Panc1 (cell line): ENCODE measurements around the gene FRMD8. TPM values are rescaled to one million over a fixed set of nuclear protein-coding genes. Genes with fewer than 3 reads are reported as not detected.
A peak's percentile ranks its signal among the peaks of the same experiment; 100 is the strongest.

Source experiments
- ATAC-seq: fragments of 200-7000 bp; cut with Tn5 transposase; 2 replicates; pipeline ENCODE4 v1.9.1; 2020; ENCODE audit warnings: mild to moderate bottlenecking, moderate library complexity
- BruUV-seq: library from RNA; stranded (reverse); fragments of 400-500 nt; replicated peaks from 2 replicates; lab custom pipeline; 2021; lab: Mats Ljungman, UMichigan
- CTCF ChIA-PET: fragments of 300-600 bp; sonication (Branson Sonifier 250); formaldehyde crosslinking; loops from one replicate; lab custom pipeline; 2022; ENCODE audit warnings: antibody characterized with exemption; lab: Charles Lee
- POLR2A ChIA-PET: fragments of 300-600 bp; sonication (Branson Sonifier 250); formaldehyde crosslinking; loops from one replicate; lab custom pipeline; 2022; ENCODE audit warnings: antibody characterized with exemption; lab: Charles Lee
- DNase-seq: peaks from one replicate; pipeline ENCODE4 v3.0.0-alpha.2; 2010; ENCODE audit warnings: low read depth, low spot score
- H3K27ac ChIP-seq: 2 replicates; pipeline ENCODE4 v1.5.1; 2011; ENCODE audit warnings: mild to moderate bottlenecking, low read length, inconsistent platforms
- H3K27me3 ChIP-seq: fragments of 200-500 bp; sonication (Bioruptor generic); 2 replicates; pipeline ENCODE4 v1.6.0; 2014; ENCODE audit warnings: low read length, inconsistent platforms; ENCODE audit not compliant: control insufficient read depth, insufficient read depth
- H3K36me3 ChIP-seq: fragments of 200-500 bp; sonication (Bioruptor generic); 2 replicates; pipeline ENCODE4 v1.5.1; 2014; ENCODE audit warnings: inconsistent platforms, mild to moderate bottlenecking, low read length, moderate library complexity; ENCODE audit not compliant: control insufficient read depth, insufficient read depth
- H3K4me1 ChIP-seq: 2 replicates; pipeline ENCODE4 v1.5.1; 2011; ENCODE audit warnings: inconsistent platforms, mild to moderate bottlenecking, low read length, moderate library complexity; ENCODE audit not compliant: control insufficient read depth, insufficient read depth
- H3K4me3 ChIP-seq, 2 experiments: 2 replicates each; pipeline ENCODE4 v1.5.1; 2011 to 2012; ENCODE audit warnings: low read depth in 2 of 2, low read length in 2 of 2, mild to moderate bottlenecking in 2 of 2, inconsistent platforms in 1 of 2, moderate library complexity in 1 of 2
- H3K9me3 ChIP-seq: fragments of 200-500 bp; sonication (Bioruptor generic); 2 replicates; pipeline ENCODE4 v1.5.1; 2014; ENCODE audit warnings: low read depth, mild to moderate bottlenecking, inconsistent platforms, low read length, moderate library complexity; ENCODE audit not compliant: control insufficient read depth, insufficient read depth
- CTCF ChIP-seq: fragments of 450-650 bp; IDR thresholded peaks from 2 replicates; pipeline ENCODE4 v1.5.1; 2017; ENCODE audit warnings: mild to moderate bottlenecking
- POLR2AphosphoS5 ChIP-seq: IDR thresholded peaks from 2 replicates; pipeline ENCODE4 v1.6.1; 2012; ENCODE audit warnings: mild to moderate bottlenecking, low read depth, low read length, moderate library complexity
- REST ChIP-seq, 2 experiments: IDR thresholded peaks; 2 replicates each; pipeline ENCODE4 v1.6.1; 2011 to 2012; ENCODE audit warnings: low read depth in 2 of 2, control low read depth in 1 of 2, low read length in 1 of 2, mild to moderate bottlenecking in 1 of 2, moderate library complexity in 1 of 2; ENCODE audit not compliant: insufficient read depth in 1 of 2
- SIN3A ChIP-seq: IDR thresholded peaks from 2 replicates; pipeline ENCODE4 v1.6.1; 2012; ENCODE audit warnings: low read depth, mild to moderate bottlenecking, low read length, moderate library complexity, borderline replicate concordance; ENCODE audit not compliant: insufficient read depth
- TCF7L2 ChIP-seq: IDR thresholded peaks from 2 replicates; pipeline ENCODE4 v1.6.1; 2011; ENCODE audit warnings: mild to moderate bottlenecking, low read depth, low read length, inconsistent platforms
- in situ Hi-C: cut with HindIII; loops from 2 replicates; pipeline ENCODE4 v1.10.0; 2016; ENCODE audit warnings: low sequenced_read_pairs, low pct_unique_long_range_greater_than_20kb
- intact Hi-C: fragments of 100-400 bp; cut with micrococcal nuclease; formaldehyde crosslinking; loops from one replicate; pipeline ENCODE4 v1.10.0; 2022; ENCODE audit not compliant: unreplicated experiment
- total RNA-seq: library from RNA; stranded (reverse); gene quantifications from one replicate; pipeline ENCODE4 v1.2.1, GENCODE V29; 2021; ENCODE audit not compliant: unreplicated experiment

Gene FRMD8
- total RNA-seq, 1 experiment from 2014 or later, result 85.8 TPM

- POLR2A ChIA-PET, result interaction anchor here (0.6 to 7.3 kb wide), 22 partner anchors 14 to 1238 kb away, joined by 3 to 108 read pairs (median 8); partner anchors contain the start of genes MALAT1 and ZNRD2
- ATAC-seq (peak; percentile 36), DNase-seq (no peak)
- H3K36me3 ChIP-seq, result peaks cover 25% of the 10 kb centered on the region
- no peaks in the 10 kb centered on the region for H3K27me3 ChIP-seq
- BruUV-seq, result no TSS peak
- H3K4me3 ChIP-seq, result peak overlapping the region; percentile 91 to 99
- no peak for TF ChIP-seq SIN3A
- TF ChIP-seq TCF7L2, result no peak; the same call in 1 of the 2 replicates
- 0 out of 2 replicates have a peak, but pooled peaks have one; percentile 5 for TF ChIP-seq POLR2AphosphoS5
- peak in 1 of 2 experiments; percentile 39; a peak in 1 of 4 replicates for TF ChIP-seq REST (IDR thresholded peaks at IDR 0.05; ENCODE audit: insufficient read depth in 1 of 2, low read depth in 2 of 2, low read length in 1 of 2)
- no peak; the same call in 1 of the 2 replicates for TF ChIP-seq CTCF
- CTCF ChIA-PET, result interaction anchor here (0.6 to 0.7 kb wide), 2 partner anchors 86 to 204 kb away, joined by 3 to 8 read pairs; no protein-coding TSS in a partner anchor
- H3K9me3 ChIP-seq, result no peaks in the 10 kb centered on the region
- intact Hi-C loops (no loop called here), in situ Hi-C loops (loop anchor here (5.0 kb wide), 1 partner anchor 75 kb away; the partner anchor contains the start of gene MALAT1)
- H3K4me1 ChIP-seq, result peaks cover 51% of the 10 kb centered on the region
- H3K27ac ChIP-seq, result peak overlapping the region; percentile 100
These were observed 35.6 kb downstream of the FRMD8 start for GRCh38 chr11:65421794-65422632.

GRCh38 chr11:65422633-65423515 lies 36.4 kb downstream of the FRMD8 start, which contains the start of gene NEAT1:
NEAT1 (plus strand) TSS chr11:65422798.
- intact Hi-C loops (no loop called here), in situ Hi-C loops (loop anchor here (5.0 kb wide), 1 partner anchor 74 kb away; the partner anchor contains the start of gene MALAT1)
- ChIA-PET POLR2A (interaction anchor here (0.6 to 7.3 kb wide), 22 partner anchors 13 to 222 kb away, joined by 3 to 108 read pairs (median 6); partner anchors contain the start of genes MALAT1 and ZNRD2), CTCF (interaction anchor here (0.6 to 0.7 kb wide), 4 partner anchors 46 to 205 kb away, joined by 3 to 8 read pairs (median 5); no protein-coding TSS in a partner anchor)
- Histone ChIP-seq H3K27ac (peak within 1 kb of the TSS; percentile 100), H3K4me3 (peak within 1 kb of the TSS; percentile 91 to 99), H3K4me1 (peaks cover 51% of the 10 kb centered on the region), H3K27me3 (no peaks in the 10 kb centered on the region), H3K9me3 (no peaks in the 10 kb centered on the region), H3K36me3 (peaks cover 25% of the 10 kb centered on the region)
- TF ChIP-seq TCF7L2, result no peak
- peak; percentile 99 for TF ChIP-seq POLR2AphosphoS5
- peak; percentile 100 for TF ChIP-seq SIN3A
- peak in 1 of 2 experiments; percentile 78; a peak in 2 of 4 replicates for TF ChIP-seq REST (IDR thresholded peaks at IDR 0.05; ENCODE audit: insufficient read depth in 1 of 2, low read depth in 2 of 2, low read length in 1 of 2)
- no peak for TF ChIP-seq CTCF
- no peak for DNase-seq
- ATAC-seq, result peak; percentile 48
- BruUV-seq, result TSS peak; percentile 79
